Right ventricle myocardium inferior (tissue), 1 donor: ENCODE measurements around the gene FOXP1. TPM values are rescaled to one million over a fixed set of nuclear protein-coding genes. Genes with fewer than 3 reads are reported as not detected.

Experiments
- ATAC-seq: fragments of 200-7000 bp; cut with Tn5 transposase; one replicate; pipeline ENCODE4 v1.9.1; 2020; ENCODE audit warnings: mild to moderate bottlenecking, moderate library complexity
- DNase-seq: peaks from one replicate; pipeline ENCODE4 v3.0.0; 2021; ENCODE audit errors: missing footprints
- intact Hi-C: fragments of 100-400 bp; cut with DNase I; formaldehyde crosslinking; loops from one replicate; pipeline ENCODE4 v1.11.0; 2022
- total RNA-seq: library from RNA; stranded (reverse); fragmentation: NEBNext Ultra II Directional; extraction: Animal tissue kit (Norgen Biotek cat#: 25700); gene quantifications from one replicate; pipeline ENCODE4 v1.2.1, GENCODE V29; 2021
- donor health status: DM: no; HTN: yes; CAD: no; lungs with severe emphysema.

The FOXP1 gene
- total RNA-seq, 1 donor from 2014 or later, result 38.5 TPM

GRCh38 chr3:71577011-71577410 is 6.5 kb downstream of the FOXP1 start:
- DNase-seq (no peak), ATAC-seq (no peak)
- intact Hi-C loops, result no loop called here

- DNase-seq, result no peak
- intact Hi-C loops, result no loop called here
- no peak for ATAC-seq
Measured at GRCh38 chr3:71575433-71575832, 8.1 kb downstream of the FOXP1 start.

- DNase-seq (no peak), ATAC-seq (no peak)
- intact Hi-C loops, result no loop called here
Measured at GRCh38 chr3:71573181-71573580, 10.3 kb downstream of the FOXP1 start.

GRCh38 chr3:71570546-71570945 is 13.0 kb downstream of the FOXP1 start:
- ATAC-seq, result peak; percentile 57
- no peak for DNase-seq
- intact Hi-C loops, result no loop called here

GRCh38 chr3:71568207-71568606 is 15.3 kb downstream of the FOXP1 start:
- intact Hi-C loops, result no loop called here
- DNase-seq (no peak), ATAC-seq (no peak)

GRCh38 chr3:71566776-71567175 is 16.8 kb downstream of the FOXP1 start:
- ATAC-seq, result no peak
- intact Hi-C loops, result no loop called here
- DNase-seq, result no peak

GRCh38 chr3:71565976-71566375 is 17.6 kb downstream of the FOXP1 start:
- ATAC-seq (no peak), DNase-seq (no peak)
- intact Hi-C loops, result no loop called here

- ATAC-seq (no peak), DNase-seq (no peak)
- intact Hi-C loops, result no loop called here
Measured at GRCh38 chr3:71565316-71565715, 18.2 kb downstream of the FOXP1 start.

GRCh38 chr3:71564361-71564760 is 19.2 kb downstream of the FOXP1 start:
- DNase-seq (no peak), ATAC-seq (no peak)
- intact Hi-C loops, result no loop called here

- intact Hi-C loops, result no loop called here
- ATAC-seq (no peak), DNase-seq (no peak)
Measured at GRCh38 chr3:71563827-71564226, 19.7 kb downstream of the FOXP1 start.

- intact Hi-C loops, result no loop called here
- DNase-seq (no peak), ATAC-seq (no peak)
Measured at GRCh38 chr3:71562938-71563337, 20.6 kb downstream of the FOXP1 start.

- no peak for ATAC-seq
- intact Hi-C loops, result no loop called here
- no peak for DNase-seq
Measured at GRCh38 chr3:71560665-71561064, 22.9 kb downstream of the FOXP1 start.

GRCh38 chr3:71559578-71560162 is 23.9 kb downstream of the FOXP1 start:
- no peak for DNase-seq
- no peak for ATAC-seq
- intact Hi-C loops, result no loop called here

- no peak for ATAC-seq
- intact Hi-C loops, result no loop called here
- DNase-seq, result no peak
Measured at GRCh38 chr3:71559021-71559420, 24.5 kb downstream of the FOXP1 start.

- no peak for DNase-seq
- intact Hi-C loops, result no loop called here
Measured at GRCh38 chr3:71554649-71555048, 28.9 kb downstream of the FOXP1 start.

GRCh38 chr3:71551311-71551919 is 32.1 kb downstream of the FOXP1 start:
- no peak for DNase-seq
- ATAC-seq, result no peak
- intact Hi-C loops, result no loop called here

More at GRCh38 chr3:71554649-71555048, 28.9 kb downstream of the FOXP1 start:
- ATAC-seq, result no peak

GRCh38 chr3:71549951-71550350 is 33.6 kb downstream of the FOXP1 start:
- ATAC-seq (no peak), DNase-seq (no peak)
- intact Hi-C loops, result no loop called here

GRCh38 chr3:71548705-71549384 is 34.7 kb downstream of the FOXP1 start:
- intact Hi-C loops, result no loop called here
- DNase-seq, result no peak
- no peak for ATAC-seq

- ATAC-seq, result peak; percentile 39
Measured at GRCh38 chr3:71547249-71548198, 36.0 kb downstream of the FOXP1 start.

More at GRCh38 chr3:71547249-71548198, 36.0 kb downstream of the FOXP1 start:
- DNase-seq, result no peak
- intact Hi-C loops, result no loop called here
